Urinary bladder (tissue), 4 donors: Measurements from ENCODE around the gene PCMTD2. TPM values are rescaled to one million over a fixed set of nuclear protein-coding genes. Genes with fewer than 3 reads are reported as not detected.
"Not testable (repeated sequence)": the region's sequence is repeated elsewhere in the genome, so short reads cannot be mapped to it uniquely, and the experiment has no call there.

Experiments used
- DNase-seq: peaks from one replicate; pipeline ENCODE4 v3.0.0-alpha.2; 2015; ENCODE audit errors: extremely low spot score
- H3K27ac ChIP-seq: one replicate; pipeline ENCODE4 v1.5.1; 2013; ENCODE audit warnings: low read depth, mild to moderate bottlenecking, moderate library complexity
- H3K36me3 ChIP-seq: one replicate; pipeline ENCODE4 v1.6.1; 2013; ENCODE audit warnings: mild to moderate bottlenecking, moderate library complexity; ENCODE audit not compliant: insufficient read depth
- H3K4me1 ChIP-seq: one replicate; pipeline ENCODE4 v1.6.1; 2013; ENCODE audit warnings: mild to moderate bottlenecking, moderate library complexity; ENCODE audit not compliant: insufficient read depth
- H3K4me3 ChIP-seq: one replicate; pipeline ENCODE4 v1.5.1; 2013; ENCODE audit warnings: low read depth, low read length
- WGBS: extraction: QIAGEN DNeasy Blood & Tissue Kit; methylation state at CpG from one replicate; pipeline ENCODE4 v1.1.7; 2013; 5-methylcytosine and 5-hydroxymethylcytosine counted together
- polyA plus RNA-seq: library from polyadenylated mRNA; stranded (reverse); fragments of 200-250 nt; gene quantifications from one replicate; pipeline ENCODE4 v1.2.3, GENCODE V29; 2013
- total RNA-seq: library from RNA; depleted of rRNA; stranded (reverse); fragments of >200 nt; gene quantifications from one replicate; pipeline ENCODE4 v1.2.3, GENCODE V29; 2014
- donor health status: healthy with polysubstance abuse.
- donor health status: healthy.

The PCMTD2 gene
- total and polyA plus RNA-seq, 2 donors, result 39.1 to 93.9 TPM

GRCh38 chr20:64265201-64265600, 9.7 kb downstream of the PCMTD2 start:
- H3K4me1 ChIP-seq, result peaks cover 2% of the 10 kb centered on the region
- 84% methylated on average over 5 of the region's 5 CpGs for WGBS
- no peak overlapping the region for H3K4me3 ChIP-seq
- DNase-seq, result no peak
- H3K36me3 ChIP-seq, result no peaks in the 10 kb centered on the region
- no peak overlapping the region for H3K27ac ChIP-seq

GRCh38 chr20:64266988-64267387, 11.4 kb downstream of the PCMTD2 start:
- no peak overlapping the region for H3K27ac ChIP-seq
- no peak for DNase-seq
- H3K36me3 ChIP-seq, result no peaks in the 10 kb centered on the region
- no peaks in the 10 kb centered on the region for H3K4me1 ChIP-seq
- H3K4me3 ChIP-seq, result no peak overlapping the region
- 77% methylated on average over 5 of the region's 5 CpGs for WGBS

GRCh38 chr20:64268174-64268573, 12.6 kb downstream of the PCMTD2 start:
- Histone ChIP-seq H3K4me3 (no peak overlapping the region), H3K27ac (no peak overlapping the region), H3K4me1 (no peaks in the 10 kb centered on the region), H3K36me3 (no peaks in the 10 kb centered on the region)
- DNase-seq, result no peak
- WGBS, result 89% methylated on average over 10 of the region's 10 CpGs

GRCh38 chr20:64269604-64270411, 14.3 kb downstream of the PCMTD2 start:
- Histone ChIP-seq H3K27ac (no peak overlapping the region), H3K4me3 (no peak overlapping the region), H3K36me3 (no peaks in the 10 kb centered on the region), H3K4me1 (no peaks in the 10 kb centered on the region)
- DNase-seq, result no peak
- WGBS, result 98% methylated on average over 53 of the region's 53 CpGs

GRCh38 chr20:64271636-64272035, 16.1 kb downstream of the PCMTD2 start:
- Histone ChIP-seq H3K4me3 (no peak overlapping the region), H3K4me1 (no peaks in the 10 kb centered on the region), H3K36me3 (no peaks in the 10 kb centered on the region), H3K27ac (no peak overlapping the region)
- no peak for DNase-seq
- 90% methylated on average over 11 of the region's 11 CpGs for WGBS

GRCh38 chr20:64273109-64273508, 17.6 kb downstream of the PCMTD2 start:
- Histone ChIP-seq H3K36me3 (no peaks in the 10 kb centered on the region), H3K4me1 (no peaks in the 10 kb centered on the region), H3K4me3 (no peak overlapping the region), H3K27ac (no peak overlapping the region)
- 90% methylated on average over 19 of the region's 19 CpGs for WGBS
- no peak for DNase-seq

GRCh38 chr20:64276817-64277216, 21.3 kb downstream of the PCMTD2 start:
- H3K4me3 ChIP-seq, result no peak overlapping the region
- DNase-seq, result no peak
- no peak overlapping the region for H3K27ac ChIP-seq
- H3K36me3 ChIP-seq, result no peaks in the 10 kb centered on the region
- 94% methylated on average over 7 of the region's 7 CpGs for WGBS
- H3K4me1 ChIP-seq, result no peaks in the 10 kb centered on the region

GRCh38 chr20:64277571-64278316, 22.2 kb downstream of the PCMTD2 start:
- Histone ChIP-seq H3K27ac (no peak overlapping the region), H3K4me1 (no peaks in the 10 kb centered on the region), H3K4me3 (no peak overlapping the region), H3K36me3 (no peaks in the 10 kb centered on the region)
- no peak for DNase-seq
- WGBS, result 80% methylated on average over 10 of the region's 10 CpGs

GRCh38 chr20:64278317-64278681, 22.8 kb downstream of the PCMTD2 start:
- H3K4me1 ChIP-seq, result no peaks in the 10 kb centered on the region
- H3K36me3 ChIP-seq, result no peaks in the 10 kb centered on the region
- no peak overlapping the region for H3K4me3 ChIP-seq
- DNase-seq, result no peak
- WGBS, result 86% methylated on average over 4 of the region's 4 CpGs
- H3K27ac ChIP-seq, result no peak overlapping the region

GRCh38 chr20:64279826-64280459, 24.4 kb downstream of the PCMTD2 start:
- H3K36me3 ChIP-seq, result no peaks in the 10 kb centered on the region
- no peak overlapping the region for H3K27ac ChIP-seq
- DNase-seq, result no peak
- 84% methylated on average over 7 of the region's 7 CpGs for WGBS
- H3K4me3 ChIP-seq, result no peak overlapping the region
- H3K4me1 ChIP-seq, result no peaks in the 10 kb centered on the region

- no peaks in the 10 kb centered on the region for H3K36me3 ChIP-seq
- WGBS, result 80% methylated on average over 3 of the region's 3 CpGs
- DNase-seq, result no peak
- no peaks in the 10 kb centered on the region for H3K4me1 ChIP-seq
- H3K4me3 ChIP-seq, result no peak overlapping the region
- no peak overlapping the region for H3K27ac ChIP-seq
Observed at GRCh38 chr20:64280460-64280843, 24.9 kb downstream of the PCMTD2 start.

- Histone ChIP-seq H3K4me3 (no peak overlapping the region), H3K27ac (no peak overlapping the region), H3K36me3 (no peaks in the 10 kb centered on the region), H3K4me1 (no peaks in the 10 kb centered on the region)
- no peak for DNase-seq
- WGBS, result 62% methylated on average over 4 of the region's 4 CpGs
Observed at GRCh38 chr20:64283646-64284045, 28.1 kb downstream of the PCMTD2 start.

- not testable (repeated sequence) for H3K36me3 ChIP-seq, H3K4me1 ChIP-seq, H3K4me3 ChIP-seq, DNase-seq, H3K27ac ChIP-seq
- 83% methylated on average over 45 of the region's 46 CpGs for WGBS
Observed at GRCh38 chr20:64285579-64286446, 30.3 kb downstream of the PCMTD2 start.
